Uterus (tissue), 2 donors: ENCODE measurements around the gene TM9SF3.

Experiments
- CTCF ChIP-seq, 4 experiments: fragments of 200-600 bp in 2 of 4; fragments of 450-650 bp in 2 of 4; sonication (generic) in 2 of 4; IDR thresholded peaks; one replicate each; pipeline ENCODE4 v1.5.1; 2016 to 2019; ENCODE audit warnings: antibody characterized with exemption in 4 of 4, mild to moderate bottlenecking in 2 of 4, moderate library complexity in 1 of 4
- POLR2A ChIP-seq, 2 donors: fragments of 450-650 bp; IDR thresholded peaks; one replicate each; pipeline ENCODE4 v1.6.1; 2016; ENCODE audit warnings: antibody characterized with exemption in 2 of 2, mild to moderate bottlenecking in 1 of 2, moderate library complexity in 1 of 2

DNA sequence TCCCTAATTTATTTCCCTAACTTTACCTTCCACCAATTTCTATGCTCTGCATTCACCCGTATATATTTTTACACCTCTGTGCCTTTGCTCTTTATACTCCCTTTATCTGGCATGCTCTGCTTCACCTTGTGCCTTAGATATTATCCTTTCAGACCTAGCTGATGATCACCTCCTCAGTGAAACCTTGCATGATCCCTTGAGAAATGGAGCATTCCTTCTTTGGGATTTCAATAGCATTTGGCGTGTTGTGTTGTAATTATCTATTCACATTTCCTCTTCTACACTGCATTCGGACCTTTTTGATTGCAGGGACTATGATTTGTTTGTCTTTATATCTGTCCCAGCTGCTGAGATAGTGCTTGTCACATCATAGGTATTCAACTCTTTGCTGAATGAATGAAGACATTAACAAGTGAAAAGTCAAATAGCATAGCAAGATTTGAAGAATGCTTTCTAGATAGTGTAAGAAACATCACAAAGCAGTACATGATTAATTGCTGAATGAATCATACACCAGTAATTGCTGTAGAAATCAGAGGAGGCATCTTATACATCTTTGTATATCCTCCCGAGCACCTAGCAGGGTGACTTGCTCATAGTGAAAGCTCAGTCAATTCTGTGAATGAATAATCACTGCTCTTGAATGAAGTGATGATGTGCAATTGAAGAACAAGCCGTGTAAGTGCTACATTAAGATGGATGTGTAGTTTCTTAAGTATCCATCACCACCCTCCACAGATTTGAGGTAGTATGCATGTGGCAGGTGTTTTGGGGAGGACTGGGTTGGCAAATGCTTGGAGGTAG is 2.0 kb upstream of the TM9SF3 start:
- TF ChIP-seq CTCF (IDR thresholded peaks at IDR 0.05) (no peak), POLR2A (IDR thresholded peaks at IDR 0.05) (no peak)
